SK-N-SH treated with all-trans-retinoic acid at 6 μM for 48 hours (cell line): ENCODE results near the gene TIMMDC1.

ENCODE experiments used
- ATAC-seq: fragments of 200-7000 bp; cut with Tn5 transposase; 3 replicates; pipeline ENCODE4 v1.9.1; 2020; ENCODE audit warnings: mild to moderate bottlenecking, moderate library complexity
- ARNTL ChIP-seq: fragments of 450-650 bp; formaldehyde crosslinking; IDR thresholded peaks from 2 replicates; pipeline ENCODE4 v1.5.0; 2020; ENCODE audit warnings: low read depth, mild to moderate bottlenecking, moderate library complexity, borderline replicate concordance
- BACH2 ChIP-seq: fragments of 250-450 bp; sonication (Bioruptor Pico); IDR thresholded peaks from 2 replicates; pipeline ENCODE4 v1.9.0; 2021; ENCODE audit warnings: mild to moderate bottlenecking, borderline replicate concordance
- CREB5 ChIP-seq: fragments of 250-450 bp; sonication (Bioruptor Pico); IDR thresholded peaks from 2 replicates; pipeline ENCODE4 v1.5.1; 2020; ENCODE audit warnings: low read depth, mild to moderate bottlenecking, moderate library complexity
- CSDC2 ChIP-seq: fragments of 250-450 bp; sonication (Bioruptor Pico); IDR thresholded peaks from 2 replicates; pipeline ENCODE4 v1.5.0; 2020; ENCODE audit warnings: mild to moderate bottlenecking, moderate library complexity
- CSRNP3 ChIP-seq: fragments of 250-450 bp; sonication (Bioruptor Pico); IDR thresholded peaks from 2 replicates; pipeline ENCODE4 v1.5.1; 2021; ENCODE audit warnings: mild to moderate bottlenecking, moderate library complexity
- ESRRG ChIP-seq: fragments of 250-450 bp; sonication (Bioruptor Pico); IDR thresholded peaks from 2 replicates; pipeline ENCODE4 v1.6.1; 2021; ENCODE audit warnings: mild to moderate bottlenecking
- GLIS3 ChIP-seq: fragments of 250-450 bp; sonication (Bioruptor Pico); IDR thresholded peaks from 2 replicates; pipeline ENCODE4 v1.5.0; 2020; ENCODE audit warnings: mild to moderate bottlenecking, moderate library complexity
- ISL1 ChIP-seq: fragments of 250-450 bp; sonication (Bioruptor Pico); IDR thresholded peaks from 2 replicates; pipeline ENCODE4 v2.1.2; 2022; ENCODE audit warnings: mild to moderate bottlenecking, moderate library complexity
- OSR1 ChIP-seq: fragments of 250-450 bp; sonication (Bioruptor Pico); IDR thresholded peaks from 2 replicates; pipeline ENCODE4 v1.8.0; 2022; ENCODE audit warnings: moderate library complexity, mild to moderate bottlenecking, inconsistent platforms
- PATZ1 ChIP-seq: fragments of 250-450 bp; sonication (Bioruptor Pico); IDR thresholded peaks from 2 replicates; pipeline ENCODE4 v1.8.0; 2020; ENCODE audit warnings: mild to moderate bottlenecking, moderate library complexity, borderline replicate concordance
- POU6F1 ChIP-seq: fragments of 250-450 bp; sonication (Bioruptor Pico); IDR thresholded peaks from 2 replicates; pipeline ENCODE4 v1.8.0; 2021; ENCODE audit warnings: low read depth, mild to moderate bottlenecking, moderate library complexity, borderline replicate concordance
- PPARA ChIP-seq: fragments of 250-450 bp; sonication (Bioruptor Pico); IDR thresholded peaks from 2 replicates; pipeline ENCODE4 v1.5.0; 2020; ENCODE audit warnings: mild to moderate bottlenecking, borderline replicate concordance
- RARB ChIP-seq: fragments of 250-450 bp; sonication (Bioruptor Pico); IDR thresholded peaks from 2 replicates; pipeline ENCODE4 v1.8.0; 2021; ENCODE audit warnings: mild to moderate bottlenecking, moderate library complexity
- SNAI2 ChIP-seq: fragments of 250-450 bp; sonication (Bioruptor Pico); IDR thresholded peaks from 2 replicates; pipeline ENCODE4 v1.5.0; 2020; ENCODE audit warnings: mild to moderate bottlenecking, moderate library complexity
- TCF4 ChIP-seq: fragments of 250-450 bp; sonication (Bioruptor Pico); IDR thresholded peaks from 2 replicates; pipeline ENCODE4 v1.8.0; 2021; ENCODE audit warnings: mild to moderate bottlenecking, moderate library complexity, borderline replicate concordance
- TOX ChIP-seq: fragments of 250-450 bp; sonication (Bioruptor Pico); IDR thresholded peaks from 2 replicates; pipeline ENCODE4 v1.8.0; 2021; ENCODE audit warnings: mild to moderate bottlenecking, moderate library complexity, borderline replicate concordance
- TSHZ2 ChIP-seq: fragments of 250-450 bp; sonication (Bioruptor Pico); IDR thresholded peaks from 2 replicates; pipeline ENCODE4 v1.5.0; 2020; ENCODE audit warnings: mild to moderate bottlenecking, moderate library complexity
- ZC3H10 ChIP-seq: fragments of 250-450 bp; sonication (Bioruptor Pico); IDR thresholded peaks from 2 replicates; pipeline ENCODE4 v1.5.1; 2021; ENCODE audit warnings: mild to moderate bottlenecking, moderate library complexity
- ZFP3 ChIP-seq: fragments of 250-450 bp; sonication (Bioruptor Pico); IDR thresholded peaks from 2 replicates; pipeline ENCODE4 v1.5.0; 2020; ENCODE audit warnings: mild to moderate bottlenecking, moderate library complexity
- ZFP30 ChIP-seq: fragments of 450-650 bp; formaldehyde crosslinking; IDR thresholded peaks from 2 replicates; pipeline ENCODE4 v1.5.0; 2022; ENCODE audit warnings: mild to moderate bottlenecking, moderate library complexity
- ZNF565 ChIP-seq: fragments of 450-650 bp; formaldehyde crosslinking; conservative IDR thresholded peaks from 2 replicates; pipeline ENCODE4 v1.5.0; 2020; ENCODE audit warnings: low read depth, mild to moderate bottlenecking, moderate library complexity
- ZNF8 ChIP-seq: fragments of 450-650 bp; formaldehyde crosslinking; IDR thresholded peaks from 2 replicates; pipeline ENCODE4 v1.5.0; 2020; ENCODE audit warnings: mild to moderate bottlenecking, moderate library complexity

TIMMDC1 gene

GRCh38 chr3:119557877-119558269 lies 59.5 kb downstream of the TIMMDC1 start (continued):
- TF ChIP-seq CSRNP3 (no peak), OSR1 (no peak), ISL1 (CRISPR knock-in tag) (no peak), ZFP3 (CRISPR knock-in tag) (no peak), ARNTL (CRISPR knock-in tag) (no peak), PPARA (CRISPR knock-in tag) (no peak), ESRRG (CRISPR knock-in tag) (no peak)

GRCh38 chr3:119558626-119559317 lies 60.4 kb downstream of the TIMMDC1 start:
- no peak for ATAC-seq
- TF ChIP-seq PATZ1 (CRISPR knock-in tag), result no peak
- TF ChIP-seq ZFP30 (CRISPR knock-in tag), result no peak
- TF ChIP-seq ZNF8 (CRISPR knock-in tag), result no peak
- TF ChIP-seq CSDC2 (CRISPR knock-in tag), result no peak
- no peak for TF ChIP-seq ISL1 (CRISPR knock-in tag)
- no peak for TF ChIP-seq POU6F1 (CRISPR knock-in tag)
- TF ChIP-seq ARNTL (CRISPR knock-in tag), result no peak
- no peak for TF ChIP-seq TOX (CRISPR knock-in tag)
- no peak for TF ChIP-seq TCF4 (CRISPR knock-in tag)
- no peak for TF ChIP-seq RARB
- TF ChIP-seq SNAI2 (CRISPR knock-in tag), result no peak
- TF ChIP-seq ESRRG (CRISPR knock-in tag), result no peak
- TF ChIP-seq ZC3H10, result no peak
- TF ChIP-seq CSRNP3, result no peak
- no peak for TF ChIP-seq BACH2 (CRISPR knock-in tag)
- TF ChIP-seq ZFP3 (CRISPR knock-in tag), result no peak
- TF ChIP-seq ZNF565 (CRISPR knock-in tag), result no peak
- no peak for TF ChIP-seq PPARA (CRISPR knock-in tag)
- no peak for TF ChIP-seq OSR1
- no peak for TF ChIP-seq GLIS3 (CRISPR knock-in tag)
- TF ChIP-seq, all 23 proteins: peak for 0

GRCh38 chr3:119559441-119559963 lies 61.2 kb downstream of the TIMMDC1 start, which contains the start of gene CD80:
Gene CD80 (minus strand): TSS chr3:119559614. CDS start chr3:119557728, 1,886 bp downstream.
- ATAC-seq, result peak; percentile 80
- TF ChIP-seq TSHZ2 (CRISPR knock-in tag) (no peak), ZC3H10 (no peak), ZFP3 (CRISPR knock-in tag) (no peak), ZNF565 (CRISPR knock-in tag) (no peak), GLIS3 (CRISPR knock-in tag) (no peak), CREB5 (CRISPR knock-in tag) (no peak), ZNF8 (CRISPR knock-in tag) (no peak), RARB (no peak)
